ENCODE data around the gene ADAP1.

DNA sequence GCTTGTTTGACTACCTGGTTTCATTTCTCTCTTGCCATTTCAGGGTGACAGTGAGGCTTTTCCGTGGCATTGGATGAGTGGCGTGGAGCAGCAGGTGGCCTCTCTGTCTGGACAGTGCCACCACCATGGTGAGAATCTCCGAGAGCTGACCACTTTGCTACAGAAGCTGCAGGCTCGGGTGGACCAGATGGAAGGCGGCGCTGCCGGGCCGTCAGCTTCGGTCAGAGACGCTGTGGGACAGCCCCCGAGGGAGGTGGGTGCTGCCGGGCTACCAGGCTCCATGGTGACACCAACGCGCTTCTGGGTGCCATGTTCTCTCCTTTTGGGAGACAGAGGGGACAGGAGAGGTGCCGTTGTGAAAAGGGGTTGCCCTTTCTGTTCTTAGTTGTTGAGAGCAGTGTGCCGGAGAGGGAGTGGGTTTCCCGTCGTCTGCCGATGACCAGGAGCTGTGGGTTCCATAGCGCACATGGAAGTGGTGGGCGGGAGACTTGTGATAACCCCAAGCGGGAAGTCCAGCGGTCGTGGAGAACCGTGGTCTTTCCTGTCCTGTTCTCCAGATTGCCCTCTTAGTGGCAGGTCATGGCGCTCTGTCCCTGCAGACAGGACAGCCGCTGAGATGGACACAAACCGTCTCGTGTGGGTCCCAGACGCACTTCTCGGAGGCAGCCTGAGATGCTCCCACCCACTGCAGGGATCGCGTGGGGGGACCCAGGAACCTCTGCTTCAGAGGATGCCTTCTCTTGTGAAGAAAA, 100.9 kb downstream of the ADAP1 start:
- TF ChIP-seq, protein P1, sequence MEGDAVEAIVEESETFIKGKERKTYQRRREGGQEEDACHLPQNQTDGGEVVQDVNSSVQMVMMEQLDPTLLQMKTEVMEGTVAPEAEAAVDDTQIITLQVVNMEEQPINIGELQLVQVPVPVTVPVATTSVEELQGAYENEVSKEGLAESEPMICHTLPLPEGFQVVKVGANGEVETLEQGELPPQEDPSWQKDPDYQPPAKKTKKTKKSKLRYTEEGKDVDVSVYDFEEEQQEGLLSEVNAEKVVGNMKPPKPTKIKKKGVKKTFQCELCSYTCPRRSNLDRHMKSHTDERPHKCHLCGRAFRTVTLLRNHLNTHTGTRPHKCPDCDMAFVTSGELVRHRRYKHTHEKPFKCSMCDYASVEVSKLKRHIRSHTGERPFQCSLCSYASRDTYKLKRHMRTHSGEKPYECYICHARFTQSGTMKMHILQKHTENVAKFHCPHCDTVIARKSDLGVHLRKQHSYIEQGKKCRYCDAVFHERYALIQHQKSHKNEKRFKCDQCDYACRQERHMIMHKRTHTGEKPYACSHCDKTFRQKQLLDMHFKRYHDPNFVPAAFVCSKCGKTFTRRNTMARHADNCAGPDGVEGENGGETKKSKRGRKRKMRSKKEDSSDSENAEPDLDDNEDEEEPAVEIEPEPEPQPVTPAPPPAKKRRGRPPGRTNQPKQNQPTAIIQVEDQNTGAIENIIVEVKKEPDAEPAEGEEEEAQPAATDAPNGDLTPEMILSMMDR (IDR thresholded peaks at IDR 0.05) = no peak
- TF ChIP-seq POLR2A (IDR thresholded peaks at IDR 0.05) = no peak

Measured in lower leg skin (tissue), 3 donors.